A549 treated with CpdA at 1 μM for 4 hours (cell line): Measurements from ENCODE around the gene GBX2. TPM values are rescaled to one million over a fixed set of nuclear protein-coding genes. Genes with fewer than 3 reads are reported as not detected.

ENCODE experiments used
- total RNA-seq: library from RNA; stranded (reverse); fragments of 200-300 nt; extraction: Qiagen RNA extraction; gene quantifications from 5 replicates; pipeline ENCODE4 v1.2.3, GENCODE V29; 2022; ENCODE audit warnings: low read depth

GBX2 gene
- total RNA-seq: 2.2 to 3.7 TPM (median 2.6 TPM) in 5 replicates

DNA sequence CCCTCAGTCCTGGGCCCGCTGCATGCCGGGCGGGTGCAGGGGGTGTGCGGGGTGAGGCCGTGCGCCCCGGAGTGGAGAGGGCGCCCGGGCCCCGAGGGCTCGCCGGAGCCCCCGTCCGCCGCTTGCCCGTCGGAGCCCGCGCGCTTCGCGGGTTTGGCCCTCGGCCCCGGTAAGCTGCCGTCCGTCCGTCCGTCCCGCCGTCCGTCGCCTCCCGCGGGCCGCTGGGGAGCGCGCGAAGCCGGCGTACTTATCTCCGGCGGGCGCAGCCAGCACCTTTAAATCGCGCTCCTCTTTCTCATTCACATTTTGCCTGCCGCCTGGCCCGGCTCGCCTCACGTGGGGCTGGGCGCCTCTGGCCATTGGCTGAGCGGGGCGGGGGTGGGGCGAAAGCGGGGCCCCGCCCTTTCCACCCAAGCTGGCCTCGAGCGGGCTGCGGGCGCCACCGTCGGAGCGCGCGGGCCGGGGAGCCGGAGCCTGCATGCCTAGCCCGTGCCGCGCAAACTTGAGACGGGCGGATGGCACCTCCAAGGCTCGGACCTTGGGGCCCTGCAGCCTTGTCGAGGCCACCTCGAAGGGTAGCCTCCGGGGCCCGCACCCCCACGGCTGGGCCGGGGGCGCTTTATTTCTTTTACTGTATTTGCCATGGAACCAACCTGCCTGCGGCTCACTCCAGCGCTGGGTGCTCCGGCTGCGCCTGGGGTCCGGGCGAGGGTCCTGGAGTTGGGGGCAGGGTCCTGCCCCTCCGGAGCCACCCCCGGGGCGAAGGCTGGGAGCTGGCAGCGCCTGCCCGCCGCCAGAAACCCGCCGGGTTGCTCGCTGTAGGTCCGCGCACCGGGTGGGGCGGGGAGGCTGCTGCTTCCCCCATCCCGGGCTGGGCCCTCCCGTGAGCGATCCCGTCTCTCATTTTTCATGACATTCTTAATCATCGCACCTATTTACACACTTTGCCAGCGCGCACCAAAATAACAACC is at the start of gene GBX2:
GBX2 (minus strand) TSS at position 277 of the 971 bp plus-strand sequence. CDS start 415 bp downstream, outside the sequence.

Other genes starting within 250 kb of the GBX2 start
- not detected in 5 replicates for gene ASB18, start 96.0 kb upstream of the GBX2 start, total RNA-seq